RWPE1 (cell line): ENCODE measurements around the gene AKR1B1.

ENCODE experiments used
- CTCF ChIA-PET: fragments of 350-600 bp; sonication (Branson Sonifier 250); formaldehyde crosslinking; extraction: SDS; loops from one replicate; lab custom pipeline; 2021; lab: Yijun Ruan, JAX
- POLR2A ChIA-PET: fragments of 400-600 bp; formaldehyde crosslinking; extraction: SDS; loops from one replicate; lab custom pipeline; 2020; ENCODE audit warnings: antibody characterized with exemption; ENCODE audit not compliant: low non-redundant PET; lab: Yijun Ruan, JAX
- DNase-seq: peaks from one replicate; pipeline ENCODE4 v3.0.0; 2012; ENCODE audit warnings: low spot score
- H3K27ac ChIP-seq: fragments of 450-650 bp; 2 replicates; pipeline ENCODE4 v1.5.1; 2017
- CTCF ChIP-seq: fragments of 450-650 bp; conservative IDR thresholded peaks from 2 replicates; pipeline ENCODE4 v1.5.1; 2017; ENCODE audit warnings: low read depth, mild to moderate bottlenecking

The AKR1B1 gene

GRCh38 chr7:134395604-134396003 is 63.3 kb downstream of the AKR1B1 start:
- DNase-seq = no peak
- no peak for TF ChIP-seq CTCF
- ChIA-PET CTCF (no interaction called here), POLR2A (no interaction called here)
- H3K27ac ChIP-seq = no peak overlapping the region

GRCh38 chr7:134394056-134394455 is 64.8 kb downstream of the AKR1B1 start:
- H3K27ac ChIP-seq = no peak overlapping the region
- no peak for TF ChIP-seq CTCF
- no peak for DNase-seq
- POLR2A ChIA-PET = no interaction called here
- CTCF ChIA-PET = no interaction called here
